HL-60/S4 (cell line): ENCODE results near the gene SEPTIN11.

Source experiments
- in situ Hi-C: fragments of 300-500 bp; cut with MboI; formaldehyde crosslinking; loops from 2 replicates; pipeline ENCODE4 v1.14.3; 2022; ENCODE audit warnings: low sequenced_read_pairs

The SEPTIN11 gene

DNA sequence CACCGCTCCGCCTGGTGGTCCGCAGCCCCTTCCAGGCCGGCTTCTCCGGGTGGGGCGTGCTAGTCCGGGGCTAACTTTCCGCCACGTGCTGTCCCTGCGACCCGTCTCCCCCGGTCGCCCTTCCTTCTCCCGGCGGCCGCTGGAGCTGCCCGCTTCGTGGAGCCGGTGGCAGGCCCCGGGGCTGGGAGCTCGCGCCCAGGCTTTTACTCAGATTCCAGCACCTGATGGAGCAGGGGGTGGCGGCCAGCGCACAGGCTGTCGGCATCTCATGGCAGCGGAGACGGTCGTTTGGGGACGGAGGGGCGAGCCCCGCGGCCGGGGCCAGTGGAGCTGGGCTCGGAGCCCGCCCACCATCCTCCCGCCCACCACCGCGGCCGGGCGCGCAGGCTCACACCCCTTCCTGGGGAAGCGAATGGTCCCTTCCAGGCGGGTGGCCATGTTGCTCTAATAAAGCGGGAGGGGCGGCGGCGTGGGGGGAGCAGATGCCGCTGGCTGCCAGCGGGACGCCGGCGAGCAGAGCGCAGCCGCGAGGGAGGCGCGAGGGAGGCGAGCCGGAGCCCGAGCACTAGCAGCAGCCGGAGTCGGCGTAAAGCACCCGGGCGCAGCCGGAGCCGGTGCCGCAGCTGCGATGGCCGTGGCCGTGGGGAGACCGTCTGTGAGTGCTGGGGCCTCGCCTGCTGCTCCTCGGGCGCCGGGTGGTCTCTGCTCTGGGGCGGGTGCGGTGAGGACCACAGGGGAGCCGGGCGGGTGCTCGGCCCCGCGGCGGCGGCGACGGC is at the start of gene SEPTIN11:
Gene SEPTIN11 (plus strand): TSS at position 477 of the 776 bp plus-strand sequence. CDS start 152 bp downstream, at position 629.
- in situ Hi-C loops = no loop called here

DNA sequence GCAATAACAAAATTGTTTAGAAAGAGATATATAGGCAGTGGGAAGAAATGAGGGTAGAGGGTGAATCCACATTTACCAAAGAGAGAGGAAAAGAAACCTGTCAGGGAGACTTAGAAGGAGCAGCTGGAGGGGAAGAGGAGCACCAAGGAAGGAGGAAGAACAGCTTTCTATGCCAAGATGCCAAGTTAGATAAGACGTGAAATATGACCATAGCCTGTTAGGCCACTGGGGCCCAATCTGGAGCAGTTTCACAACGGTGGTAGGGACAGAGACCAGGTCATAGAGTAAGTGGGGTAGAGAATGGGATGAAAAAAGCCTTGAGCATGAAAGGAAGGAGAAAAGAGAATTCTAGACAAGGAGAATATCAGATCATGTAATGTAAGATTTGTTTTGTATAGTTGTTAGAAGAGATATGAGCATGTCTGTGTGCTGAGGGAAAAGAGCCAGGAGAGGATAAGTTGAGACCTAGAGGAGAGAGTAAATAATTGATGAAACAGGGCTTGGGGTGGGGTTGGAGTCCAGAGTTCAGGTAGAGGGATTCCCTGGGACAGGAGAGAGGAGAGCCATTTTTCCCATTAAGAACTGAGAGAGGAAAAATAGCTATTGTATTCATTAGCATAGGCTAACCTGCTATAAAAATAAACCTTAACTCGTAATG is 47.2 kb upstream of the SEPTIN11 start:
- in situ Hi-C loops = no loop called here

DNA sequence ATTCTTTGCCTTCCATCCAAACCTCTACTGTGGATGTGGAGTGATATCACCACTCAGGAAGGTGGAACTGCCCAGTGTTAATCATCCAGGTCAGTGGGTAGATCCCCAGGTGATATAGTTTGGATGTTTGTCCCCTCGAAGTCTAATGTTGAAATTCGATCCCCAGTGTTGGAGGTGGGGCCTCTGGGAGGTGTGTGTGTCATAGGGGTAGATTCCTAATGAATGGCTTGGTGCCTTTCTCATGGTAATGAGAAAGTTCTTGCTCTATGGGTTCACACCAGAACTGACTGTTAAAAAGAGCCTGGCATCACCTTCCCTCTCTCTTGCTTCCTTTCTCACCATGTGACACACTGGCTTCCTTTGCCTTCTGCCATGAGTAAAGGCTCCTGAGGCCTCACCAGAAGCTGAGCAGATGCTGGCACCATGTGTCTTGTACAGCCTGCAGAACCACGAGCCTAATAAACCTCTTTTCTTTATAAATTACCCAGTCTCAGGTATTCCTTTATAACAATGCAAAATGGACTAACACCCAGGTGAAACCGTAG is 44.8 kb upstream of the SEPTIN11 start:
- in situ Hi-C loops = no loop called here

DNA sequence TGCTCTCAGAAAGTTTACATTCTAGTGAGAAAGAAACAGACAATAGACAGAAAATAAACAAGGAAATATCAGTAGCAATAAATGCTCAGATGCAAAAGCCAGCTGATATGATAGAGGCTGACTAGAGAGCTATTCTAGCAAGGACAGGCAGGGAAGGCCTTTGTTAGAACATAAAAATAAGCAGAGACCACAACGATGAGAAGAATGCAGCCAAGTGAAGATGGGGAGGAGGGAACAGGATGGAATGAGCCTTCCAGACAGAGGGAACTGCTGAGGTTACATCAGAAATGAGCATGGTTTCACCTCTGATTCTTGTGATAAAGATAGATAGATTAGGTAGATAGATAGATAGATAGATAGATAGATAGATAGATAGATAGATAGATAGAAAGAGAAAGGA is 44.0 kb upstream of the SEPTIN11 start:
- in situ Hi-C loops = no loop called here

DNA sequence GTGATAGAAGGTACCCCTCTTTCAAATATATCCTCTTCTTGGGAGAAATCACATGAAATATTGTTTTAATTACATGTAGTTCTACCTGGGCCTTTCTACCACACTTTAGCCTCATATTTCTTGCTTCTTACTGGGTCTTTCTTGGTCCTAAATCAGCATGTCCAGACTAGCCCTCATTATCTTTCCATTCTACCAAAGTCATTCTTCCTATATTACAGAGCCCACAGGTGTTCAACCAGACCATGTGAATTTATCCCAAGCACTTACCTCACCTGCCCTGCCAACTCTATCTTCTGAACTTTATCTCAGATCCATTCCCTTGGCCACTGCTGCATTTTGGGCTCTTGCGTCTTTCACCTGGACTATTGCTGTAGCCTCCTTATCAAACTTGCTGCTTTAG is 39.8 kb upstream of the SEPTIN11 start:
- in situ Hi-C loops = no loop called here

DNA sequence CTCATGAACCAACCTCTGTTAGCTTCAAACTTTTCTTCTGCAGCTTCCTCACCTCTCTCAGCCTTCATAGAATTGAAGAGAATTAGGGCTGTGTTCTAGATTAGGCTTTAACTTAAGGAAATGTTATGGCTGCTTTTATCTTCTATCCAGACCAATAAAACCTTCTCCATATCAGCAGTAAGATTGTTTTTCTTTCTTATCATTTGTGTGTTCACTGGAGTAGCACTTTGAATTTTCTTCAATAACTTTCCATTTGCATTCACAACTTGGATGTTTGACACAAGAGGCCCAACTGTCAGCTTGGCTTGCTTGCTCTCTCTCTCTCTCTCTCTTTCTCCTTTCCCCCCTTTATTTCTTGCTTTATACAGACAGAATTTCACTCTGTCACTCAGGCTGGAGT is 28.8 kb upstream of the SEPTIN11 start:
- in situ Hi-C loops = no loop called here

DNA sequence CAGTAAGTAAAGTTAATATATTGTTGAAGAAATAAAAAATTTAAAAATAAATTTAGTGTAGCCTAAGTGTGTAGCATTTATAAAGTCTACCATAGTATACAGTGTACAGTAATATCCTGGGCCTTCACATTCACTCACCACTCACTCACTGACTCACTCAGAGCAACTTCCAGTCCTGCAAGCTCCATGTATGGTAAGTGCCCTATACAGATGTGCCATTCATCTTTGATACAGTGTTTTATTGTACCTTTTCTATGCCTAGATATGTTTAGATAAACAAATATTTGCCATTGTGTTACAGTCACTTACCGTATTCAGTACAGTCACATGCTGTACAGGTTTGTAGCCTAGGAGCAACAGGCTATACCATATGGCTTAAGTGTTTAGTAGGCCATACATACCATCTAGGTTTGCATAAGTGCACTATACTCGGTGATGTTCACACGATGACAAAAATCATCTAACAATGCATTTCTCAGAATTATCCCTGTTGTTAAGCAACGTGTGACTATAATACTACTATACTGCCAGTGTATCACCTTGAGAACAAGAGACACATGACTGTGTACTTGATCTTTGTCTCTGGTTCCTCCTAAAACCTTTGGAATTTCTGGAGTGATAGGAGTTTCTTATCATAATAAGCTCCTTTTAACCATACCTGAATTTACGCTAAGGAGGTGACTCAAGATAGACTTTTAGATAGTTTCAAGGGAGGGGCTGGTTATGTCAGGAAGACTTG is 25.8 kb upstream of the SEPTIN11 start:
- in situ Hi-C loops = no loop called here

DNA sequence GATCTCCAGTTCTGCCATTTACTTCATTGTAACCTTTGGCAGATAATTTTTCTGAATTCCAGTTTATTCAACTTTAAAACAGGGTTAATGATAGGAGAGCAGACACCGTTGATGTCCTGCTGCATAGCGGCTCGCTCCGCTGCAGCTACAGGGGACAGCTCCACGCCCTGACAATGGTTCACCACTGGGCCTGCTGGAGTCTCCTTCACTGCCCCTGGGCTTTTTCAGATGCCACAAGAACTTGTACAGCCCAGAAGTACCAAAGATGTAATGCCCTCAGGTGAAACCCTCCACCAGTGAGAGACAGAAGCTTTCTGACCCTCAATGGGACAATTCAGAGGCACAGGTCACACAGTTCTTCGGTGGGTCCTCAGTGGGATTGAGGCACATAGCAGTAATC is 22.7 kb upstream of the SEPTIN11 start:
- in situ Hi-C loops = no loop called here

DNA sequence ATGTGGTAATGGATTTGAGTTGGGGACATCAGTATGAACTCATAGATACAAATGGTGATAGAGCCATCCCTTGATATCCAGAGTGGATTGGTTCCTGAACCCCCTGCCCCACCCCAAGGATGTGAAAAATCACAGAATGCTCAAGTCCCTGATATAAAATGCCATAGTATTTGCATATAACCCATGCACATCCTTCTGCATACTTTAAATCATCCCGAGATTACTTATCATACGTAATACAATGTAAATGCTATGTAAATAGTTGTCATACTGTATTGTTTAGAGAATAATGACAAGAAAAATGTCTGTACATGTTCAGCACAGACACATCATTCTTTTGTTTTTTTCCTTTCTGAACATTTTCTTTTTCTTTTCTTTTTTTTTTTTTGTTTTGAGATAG is 18.9 kb upstream of the SEPTIN11 start:
- in situ Hi-C loops = no loop called here

DNA sequence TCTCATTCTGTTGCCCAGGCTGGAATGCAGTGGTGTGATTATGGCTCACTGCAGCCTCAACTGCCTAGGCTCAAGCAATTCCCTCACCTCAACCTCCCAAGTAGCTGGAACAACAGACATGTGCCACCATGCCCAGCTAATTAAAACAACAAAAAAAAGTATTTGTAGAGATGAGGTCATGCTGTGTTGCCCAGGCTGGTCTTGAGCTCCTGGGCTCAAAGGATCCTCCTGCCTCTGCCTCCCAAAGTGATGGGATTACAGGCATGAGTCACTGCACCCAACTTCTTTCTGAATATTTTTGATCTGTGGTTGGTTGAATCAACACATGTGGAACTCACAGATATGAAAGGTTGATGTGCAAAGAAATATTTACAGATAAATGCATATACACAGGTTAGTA is 18.5 kb upstream of the SEPTIN11 start:
- in situ Hi-C loops = no loop called here

DNA sequence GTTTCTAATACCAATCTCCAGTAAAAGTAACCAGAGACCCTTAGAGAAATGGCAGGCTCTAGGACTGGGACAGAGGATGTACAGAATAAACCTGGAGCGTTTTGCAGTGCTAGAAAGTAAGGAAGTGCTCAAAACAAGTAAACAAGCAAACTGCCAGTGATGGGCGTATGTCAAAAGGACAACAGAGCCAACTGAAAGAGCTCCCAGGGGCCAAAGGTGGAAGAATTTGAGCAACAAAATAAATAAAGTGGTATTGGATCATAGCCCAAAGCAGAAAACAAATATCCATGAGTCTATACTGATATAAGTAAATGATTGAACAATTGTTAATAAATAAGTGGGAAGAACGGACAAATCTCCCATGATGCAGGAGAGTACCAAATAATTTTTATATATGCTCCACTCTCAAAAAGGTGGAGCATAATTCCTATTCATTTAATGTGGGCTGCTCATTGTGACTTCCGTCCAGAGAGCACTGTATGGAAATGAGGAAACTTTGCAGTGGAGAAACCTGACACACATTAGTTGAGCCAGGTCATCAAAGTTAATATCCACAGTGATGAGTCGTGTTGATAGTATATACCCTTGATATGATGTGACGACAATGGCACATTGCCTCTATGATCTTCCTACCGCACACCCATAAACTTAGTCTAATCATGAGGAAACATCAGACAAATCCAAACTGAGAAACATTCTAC is 17.8 kb upstream of the SEPTIN11 start:
- in situ Hi-C loops = no loop called here

DNA sequence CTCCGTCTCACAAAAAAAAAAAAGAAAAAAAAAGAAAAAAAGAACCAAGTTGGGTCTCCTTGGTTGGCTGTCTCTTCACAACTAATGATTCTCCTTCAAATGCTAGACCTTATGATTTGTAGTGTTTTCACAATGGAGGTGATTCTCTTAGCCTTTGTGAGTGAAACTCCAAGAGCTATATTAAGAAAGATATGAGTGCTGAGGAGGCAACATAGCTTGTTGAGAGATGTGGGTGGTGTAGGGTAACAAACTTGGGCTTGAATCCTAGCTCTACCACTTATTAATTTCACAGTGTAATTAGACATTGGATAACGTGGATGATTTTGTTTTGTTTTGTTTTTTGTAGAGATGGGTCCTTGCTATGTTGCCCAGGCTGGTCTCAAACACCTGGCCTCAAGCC is 10.4 kb upstream of the SEPTIN11 start:
- in situ Hi-C loops = no loop called here

DNA sequence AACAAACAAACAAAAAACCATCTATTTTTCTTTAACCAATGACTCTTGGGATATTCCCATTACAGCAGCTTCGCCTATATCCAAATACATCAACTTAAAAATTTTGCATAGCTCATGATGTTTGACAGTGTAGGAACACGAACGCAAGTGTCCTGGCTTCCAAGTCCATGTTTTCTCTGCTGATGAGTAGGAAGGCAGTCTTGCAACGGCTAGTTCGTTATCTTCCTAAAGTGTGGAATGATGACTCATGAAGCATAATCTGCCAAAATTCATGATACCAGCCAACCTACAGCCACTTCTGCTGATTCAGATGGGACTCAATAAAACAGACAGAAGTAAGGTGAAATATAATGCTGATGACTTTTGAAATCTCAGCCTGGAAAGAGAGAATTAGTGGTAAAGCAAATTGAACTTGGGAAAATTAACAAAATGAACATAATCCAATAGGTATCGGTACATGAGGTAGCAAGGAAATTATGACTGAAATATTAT is 6.4 kb upstream of the SEPTIN11 start:
- in situ Hi-C loops = no loop called here

DNA sequence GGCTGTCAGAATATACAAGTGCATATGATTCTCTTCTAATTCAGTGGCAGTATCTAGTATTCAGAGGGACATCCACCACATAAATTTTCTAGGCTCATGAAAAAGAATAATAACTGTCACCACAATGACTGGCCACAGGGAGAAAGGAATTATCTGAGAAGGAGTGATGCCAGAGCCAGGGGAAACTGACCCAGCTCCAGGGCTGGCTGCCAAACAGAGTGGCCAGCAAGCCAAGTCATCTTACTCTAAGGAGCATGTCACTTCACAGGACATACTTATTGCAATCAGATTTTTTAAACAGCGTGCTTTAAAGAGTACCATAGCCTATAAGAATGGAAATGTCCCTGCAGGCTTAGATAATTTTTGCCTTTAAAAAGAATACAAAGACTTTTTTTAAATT is 5.8 kb upstream of the SEPTIN11 start:
- in situ Hi-C loops = no loop called here

DNA sequence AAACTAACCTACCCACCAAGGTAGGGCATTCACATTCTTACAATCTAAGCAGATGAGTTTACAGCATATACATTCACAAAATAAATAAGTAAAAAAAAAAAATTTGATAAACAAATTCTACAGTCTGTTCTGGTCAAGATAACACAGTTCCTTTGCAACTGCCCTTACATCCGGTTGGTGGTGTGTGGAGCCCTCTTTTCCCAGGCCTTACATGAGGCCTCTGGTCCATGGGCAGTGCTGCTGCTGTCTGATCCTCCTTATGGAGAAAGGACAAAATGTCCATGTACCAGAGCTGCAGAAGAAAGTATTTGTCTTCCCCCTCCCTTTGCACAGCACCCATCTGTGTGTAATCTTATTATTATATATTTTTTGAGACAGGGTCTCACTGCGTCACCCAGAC is 2.2 kb upstream of the SEPTIN11 start:
- in situ Hi-C loops = no loop called here

DNA sequence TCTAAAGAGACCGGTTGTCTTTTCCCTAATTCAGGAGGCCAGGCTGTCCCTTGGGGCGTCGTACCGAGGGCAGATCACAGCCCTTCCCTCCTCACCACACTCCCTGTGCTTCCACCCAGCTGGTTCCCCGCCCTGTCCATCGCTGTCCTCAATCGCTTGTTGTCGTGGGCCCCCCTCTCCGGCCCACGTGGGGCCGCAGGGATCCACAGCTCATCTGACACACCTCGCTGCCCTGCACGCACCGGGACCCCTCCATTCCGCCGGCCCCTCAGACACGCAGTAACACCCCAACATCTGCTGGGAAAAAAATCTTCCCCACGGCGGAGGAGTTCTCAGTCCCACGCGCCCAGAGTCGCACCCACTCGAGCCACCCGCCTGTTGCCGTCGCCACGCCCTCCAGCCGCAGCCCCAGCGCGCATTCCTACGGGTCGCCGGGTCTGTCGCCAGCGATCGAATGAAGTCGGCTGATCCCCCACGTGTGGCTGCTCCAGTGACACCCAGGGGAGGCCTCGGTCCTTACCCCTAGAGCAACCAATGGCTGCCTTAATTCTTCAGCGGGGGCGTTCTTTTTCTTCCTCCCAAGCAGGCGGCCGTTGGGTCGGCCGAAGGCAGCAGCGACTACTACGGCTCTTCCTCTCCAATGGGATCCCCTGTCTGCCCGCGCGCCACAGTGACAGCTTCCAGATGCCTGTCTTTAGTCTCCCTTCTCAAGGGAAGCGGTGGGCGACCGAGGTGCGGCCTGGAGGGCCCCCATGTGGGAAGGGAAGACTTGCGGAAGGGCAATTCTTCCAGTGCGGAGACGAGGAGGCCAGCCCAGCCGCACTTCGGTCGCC is 893 bp upstream of the SEPTIN11 start:
- in situ Hi-C loops = no loop called here

DNA sequence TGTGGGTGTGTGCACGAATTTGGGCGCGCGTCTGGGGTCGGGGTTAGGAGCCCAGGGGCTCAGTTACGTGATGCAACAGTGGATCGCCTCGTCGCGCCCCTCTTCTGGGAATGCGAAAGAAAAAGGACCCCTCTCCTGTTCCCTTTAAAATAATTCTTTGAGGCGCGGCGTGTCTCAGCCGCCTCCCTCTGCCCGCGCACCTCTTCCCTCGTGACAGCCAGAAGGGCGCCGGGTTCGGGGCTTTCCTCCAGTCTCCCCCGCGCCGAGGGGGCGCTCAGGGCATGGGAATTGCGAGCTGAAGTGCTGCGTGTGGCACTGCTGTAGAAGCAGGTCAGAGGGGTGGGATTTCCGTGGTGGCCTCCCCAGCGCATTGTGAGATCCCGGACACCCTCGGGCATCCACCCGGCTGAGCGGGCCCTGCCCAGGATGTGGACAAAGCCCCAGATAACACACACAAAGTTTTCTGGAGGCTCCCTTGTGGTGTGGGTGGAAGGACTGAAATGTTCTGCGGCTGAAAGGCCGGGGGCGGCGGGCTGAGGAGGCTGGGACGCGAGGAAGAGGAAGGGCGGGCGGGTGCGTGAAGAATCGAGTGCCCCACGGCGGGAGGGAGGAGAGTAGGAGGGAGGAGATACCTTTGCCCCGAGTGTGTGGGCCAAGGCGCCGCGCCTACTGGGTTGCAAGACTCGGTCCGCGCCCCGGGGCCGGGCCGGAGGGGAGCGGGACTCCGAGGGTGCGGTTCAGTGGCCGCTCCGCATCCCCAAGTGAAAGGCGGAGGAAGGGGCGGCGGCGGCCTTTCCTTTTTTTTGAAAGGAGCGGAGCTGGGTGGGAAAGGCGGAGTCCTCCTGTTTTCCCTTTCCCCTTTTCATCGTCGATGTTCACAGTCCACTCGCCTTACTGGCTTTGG is 752 bp downstream of the SEPTIN11 start:
- in situ Hi-C loops = no loop called here

DNA sequence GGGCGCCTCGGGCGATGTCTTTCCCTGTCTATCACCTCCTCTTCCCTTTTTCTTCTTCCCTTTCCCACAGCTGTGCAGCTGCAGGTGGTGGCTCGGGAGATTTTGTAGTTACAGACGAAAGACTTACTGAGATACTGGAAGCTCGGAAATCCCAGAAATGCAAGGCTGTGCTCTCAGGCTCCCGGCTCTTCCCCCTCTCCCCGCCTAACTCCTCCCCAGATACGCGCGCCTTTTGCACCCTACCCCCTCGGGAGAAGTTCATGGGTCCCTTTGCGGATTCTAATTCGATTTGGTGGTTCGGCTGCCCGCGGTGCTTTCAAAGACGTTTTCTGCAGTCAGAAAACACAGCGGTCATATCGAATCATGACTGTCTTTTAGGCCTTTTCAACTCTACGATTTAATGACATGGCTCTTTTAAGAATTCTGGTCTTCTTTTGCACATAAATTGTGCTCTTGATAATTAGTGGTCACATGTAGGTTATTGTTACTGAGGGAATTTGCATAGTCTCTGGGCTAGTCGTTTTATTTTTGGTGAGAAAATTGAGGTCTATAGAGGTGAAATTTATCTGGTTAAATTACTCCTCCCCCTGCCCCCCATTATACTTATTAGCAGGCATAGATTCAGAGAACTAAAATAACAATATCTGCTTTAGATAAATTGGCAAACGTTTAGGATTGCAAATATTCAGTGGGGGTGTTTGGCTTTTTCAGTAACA is 1.6 kb downstream of the SEPTIN11 start:
- in situ Hi-C loops = no loop called here
